H54 (cell line): ENCODE data around the gene ANGPTL8.
A peak's percentile ranks its signal among the peaks of the same experiment; 100 is the strongest.

Experiments
- DNase-seq: peaks from one replicate; pipeline ENCODE4 v3.0.0; 2011; ENCODE audit warnings: low spot score, mixed read lengths; ENCODE audit not compliant: insufficient read length
- FAIRE-seq: peaks from 3 replicates; lab custom pipeline; 2011; peaks lifted over from hg19 to GRCh38; lab: Jason Lieb, UNC
- POLR2A ChIP-seq: IDR thresholded peaks from 2 replicates; pipeline ENCODE4 v1.6.1; 2011; ENCODE audit warnings: low read depth, mild to moderate bottlenecking, low read length

Gene ANGPTL8

DNA sequence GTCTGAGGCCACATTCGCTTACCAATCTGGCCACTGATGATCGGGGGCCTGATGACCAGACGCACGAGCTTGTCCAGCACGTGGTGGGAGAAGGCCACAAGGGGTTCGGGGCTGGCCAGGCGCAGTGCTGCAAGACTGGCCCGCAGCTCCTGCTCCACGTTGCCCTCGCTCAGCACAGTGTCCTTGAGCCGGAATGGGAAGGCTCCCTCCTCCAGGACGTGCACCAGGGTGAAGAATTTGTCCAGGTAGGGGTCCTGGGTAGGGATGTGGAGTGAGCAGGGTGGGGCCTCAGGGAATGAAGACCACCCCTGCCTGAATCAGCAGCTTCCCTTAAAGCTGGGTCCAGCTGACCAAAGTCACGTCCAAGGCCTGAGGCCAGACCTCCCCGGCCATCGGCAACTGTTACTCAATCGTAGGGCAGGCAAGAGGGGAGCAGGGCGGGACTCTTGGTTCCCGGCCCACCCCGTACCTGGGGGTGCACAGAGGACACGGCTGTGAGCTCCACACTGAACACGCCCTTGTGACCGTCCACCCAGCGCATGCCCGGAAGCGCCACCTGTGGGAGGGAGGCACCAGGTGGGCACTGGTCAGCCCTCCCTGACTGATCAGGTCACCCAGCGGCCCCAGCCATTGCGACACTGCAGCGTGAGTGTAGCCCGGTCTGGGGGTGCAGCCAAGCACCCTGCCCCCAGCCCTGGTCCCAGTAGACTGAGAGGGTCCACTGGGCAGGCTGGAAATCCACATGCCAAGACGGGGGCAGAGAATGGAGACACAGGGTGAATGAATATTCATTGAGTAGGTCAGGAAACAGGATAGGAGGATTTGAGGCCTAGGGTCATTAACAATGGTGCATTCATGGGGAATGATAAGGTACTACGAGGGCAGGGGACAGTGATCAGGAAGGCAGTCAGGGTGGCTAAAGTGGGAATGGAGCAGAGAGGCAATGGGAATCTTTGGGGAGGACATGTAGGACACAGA, 2.8 kb upstream of the ANGPTL8 start:
- no peak for TF ChIP-seq POLR2A
- DNase-seq (no peak), FAIRE-seq (no peak)

DNA sequence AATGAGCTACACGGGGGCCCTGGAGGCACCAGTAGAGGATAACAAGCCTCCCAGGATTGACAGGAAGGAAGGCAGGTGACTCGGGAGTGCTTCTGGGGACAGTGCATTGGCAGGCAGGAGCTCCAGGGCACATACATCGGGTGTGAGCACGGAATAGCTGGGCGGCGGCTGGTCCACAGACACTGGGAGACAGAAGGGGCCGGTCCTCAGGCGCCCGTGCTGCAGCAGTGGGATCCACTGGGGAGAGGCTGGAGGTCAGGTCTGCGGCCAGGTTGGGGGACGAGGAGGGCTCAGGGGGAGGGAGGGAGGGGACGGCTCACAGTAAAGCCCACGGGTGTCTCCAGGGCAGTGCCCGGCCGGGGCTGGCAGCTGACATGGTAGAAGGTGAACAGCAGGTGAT, 2.1 kb upstream of the ANGPTL8 start:
- no peak for FAIRE-seq
- DNase-seq, result no peak
- no peak for TF ChIP-seq POLR2A

- FAIRE-seq (no peak), DNase-seq (no peak)
- TF ChIP-seq POLR2A, result no peak
These were observed 1.4 kb upstream of the ANGPTL8 start for GRCh38 chr19:11238041-11238440.

DNA sequence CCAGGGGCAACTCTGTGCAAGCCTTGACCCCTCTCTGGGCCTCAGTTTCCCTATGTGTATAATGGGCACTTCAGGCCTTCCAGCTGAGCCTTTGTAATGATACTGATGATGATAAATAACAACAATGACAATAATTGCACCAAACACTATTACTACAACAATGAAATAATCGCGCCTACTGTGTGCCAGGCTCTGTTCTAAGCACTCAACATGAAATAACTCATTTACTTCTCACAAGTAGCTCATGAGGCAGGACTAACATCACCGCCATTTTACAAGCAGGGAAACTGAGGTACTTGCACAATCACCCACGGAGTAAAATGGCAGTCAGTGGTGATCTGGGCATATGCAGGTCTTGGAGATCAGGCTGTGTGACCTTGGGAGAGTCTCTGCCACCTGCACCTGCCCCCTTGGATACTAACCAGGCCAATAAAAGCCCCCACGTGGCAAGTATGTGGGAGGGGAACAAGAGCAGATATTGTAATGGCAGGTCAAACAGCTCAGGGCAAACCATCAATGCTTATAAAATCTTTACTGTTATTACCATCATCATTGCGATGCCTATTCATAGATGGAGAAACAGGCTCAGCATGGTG, 540 bp upstream of the ANGPTL8 start:
- FAIRE-seq, result no peak
- DNase-seq, result no peak
- no peak for TF ChIP-seq POLR2A

GRCh38 chr19:11240008-11240444, 607 bp downstream of the ANGPTL8 start:
- FAIRE-seq (no peak), DNase-seq (no peak)
- TF ChIP-seq POLR2A, result no peak

- no peak for TF ChIP-seq POLR2A
- no peak for DNase-seq
- no peak for FAIRE-seq
These were observed 2.6 kb downstream of the ANGPTL8 start for GRCh38 chr19:11242025-11242424.

DNA sequence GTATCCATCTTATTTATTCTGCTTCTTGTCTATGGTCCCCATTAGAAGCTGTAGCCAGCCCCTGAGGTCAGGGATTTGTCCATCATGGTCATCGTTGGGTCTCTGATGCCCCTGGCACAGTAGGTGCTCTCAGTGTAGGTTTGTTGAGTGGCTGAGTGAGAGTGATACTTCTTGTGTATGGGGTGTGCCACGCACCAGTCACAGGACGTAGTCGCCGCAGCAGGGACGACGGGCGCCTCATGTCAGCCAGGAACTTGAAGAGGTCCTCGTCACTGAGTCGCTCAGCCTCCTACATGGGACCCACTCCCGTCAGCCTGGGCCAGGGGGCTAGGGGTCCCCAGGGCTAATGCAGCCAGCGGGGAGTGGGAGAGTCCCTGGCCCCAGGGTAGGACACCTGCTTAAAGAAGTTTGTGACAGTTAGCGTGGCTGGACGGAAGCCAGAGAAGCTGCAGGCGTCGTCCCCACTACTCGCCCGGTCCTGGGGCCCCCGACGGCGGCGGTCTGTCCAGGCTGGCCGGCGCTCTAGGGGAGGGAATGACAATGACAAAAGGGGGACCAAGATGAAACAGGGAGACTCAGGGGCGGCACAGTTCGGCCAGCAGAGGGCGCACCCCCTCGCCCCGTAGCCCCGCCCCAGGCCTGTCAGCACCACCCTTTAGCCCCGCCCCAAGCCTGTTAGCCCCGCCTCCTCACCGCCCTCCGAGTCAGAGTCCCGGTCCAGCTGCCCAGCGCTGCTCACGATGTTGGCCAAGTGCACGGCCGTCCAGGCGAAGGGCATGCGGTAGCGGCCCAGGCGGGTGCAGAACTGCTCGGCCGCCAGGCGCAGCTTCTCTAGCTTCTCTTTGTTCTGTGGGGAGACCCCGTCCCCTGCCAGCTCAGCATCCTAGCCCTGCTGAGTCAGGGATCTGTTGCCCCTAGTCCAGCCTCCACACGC, 3.7 kb downstream of the ANGPTL8 start:
- TF ChIP-seq POLR2A, result no peak
- FAIRE-seq, result no peak
- DNase-seq, result peak; percentile 98

DNA sequence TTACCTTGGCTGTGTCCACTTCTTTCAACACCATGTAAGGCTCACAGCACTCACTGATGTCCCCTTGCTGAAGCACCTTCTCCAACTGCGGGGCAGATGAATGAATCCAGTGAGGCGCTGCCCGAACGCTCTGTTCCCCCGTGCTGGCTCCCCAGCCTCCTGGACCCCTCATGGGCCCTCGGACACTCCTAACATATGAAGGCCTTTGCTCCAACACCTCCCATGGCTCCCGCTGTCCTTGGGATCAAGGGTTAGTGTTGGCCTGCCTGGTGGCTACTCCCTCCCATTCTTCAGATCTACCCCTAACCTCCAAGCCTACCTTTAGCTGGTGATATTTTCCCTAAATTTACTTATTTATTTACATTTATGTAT, 4.4 kb downstream of the ANGPTL8 start:
- FAIRE-seq (no peak), DNase-seq (no peak)
- no peak for TF ChIP-seq POLR2A

GRCh38 chr19:11244846-11245589, 5.6 kb downstream of the ANGPTL8 start:
- DNase-seq (no peak), FAIRE-seq (no peak)
- TF ChIP-seq POLR2A, result no peak

GRCh38 chr19:11246941-11247340, 7.5 kb downstream of the ANGPTL8 start:
- DNase-seq, result no peak
- no peak for TF ChIP-seq POLR2A
- FAIRE-seq, result no peak

GRCh38 chr19:11247391-11247790, 8.0 kb downstream of the ANGPTL8 start:
- DNase-seq (no peak), FAIRE-seq (no peak)
- no peak for TF ChIP-seq POLR2A

GRCh38 chr19:11247934-11248333, 8.5 kb downstream of the ANGPTL8 start:
- no peak for TF ChIP-seq POLR2A
- no peak for FAIRE-seq
- DNase-seq, result no peak

- TF ChIP-seq POLR2A, result no peak
- FAIRE-seq, result no peak
- DNase-seq, result no peak
These were observed 9.4 kb downstream of the ANGPTL8 start for GRCh38 chr19:11248852-11249251.

GRCh38 chr19:11251217-11251616, 11.8 kb downstream of the ANGPTL8 start:
- no peak for FAIRE-seq
- TF ChIP-seq POLR2A, result no peak
- DNase-seq, result no peak
